HepG2 (cell line): ENCODE data around the gene FER1L5. TPM values are rescaled to one million over a fixed set of nuclear protein-coding genes. Genes with fewer than 3 reads are reported as not detected.

Source experiments
- ATAC-seq: fragments of 200-7000 bp; cut with Tn5 transposase; 3 replicates; pipeline ENCODE4 v1.9.1; 2020; ENCODE audit warnings: mild to moderate bottlenecking, moderate library complexity
- BruUV-seq: library from RNA; stranded (reverse); fragments of 400-500 nt; replicated peaks from 2 replicates; lab custom pipeline; 2021; lab: Mats Ljungman, UMichigan
- CTCF ChIA-PET: fragments of 300-600 bp; formaldehyde crosslinking; extraction: SDS; loops from one replicate; lab custom pipeline; 2021; ENCODE audit warnings: low total read pairs, inconsistent platforms, low intra/inter-chr PET ratio; lab: Yijun Ruan, JAX
- POLR2A ChIA-PET: fragments of 350-600 bp; sonication (Branson Sonifier 250); formaldehyde crosslinking; loops from one replicate; lab custom pipeline; 2020; ENCODE audit warnings: antibody characterized with exemption, inconsistent platforms; lab: Yijun Ruan, JAX
- DNase-seq: peaks from one replicate; pipeline ENCODE4 v3.0.0-alpha.2; 2015; ENCODE audit warnings: low spot score
- FAIRE-seq: peaks from 3 replicates; lab custom pipeline; 2011; peaks lifted over from hg19 to GRCh38; lab: Jason Lieb, UNC
- H2AFZ ChIP-seq: one replicate; pipeline ENCODE4 v1.6.1; 2011; ENCODE audit warnings: low read length, inconsistent platforms
- H3K27ac ChIP-seq: fragments of 300-600 bp; 3 replicates; pipeline ENCODE4 v1.8.0; 2011; ENCODE audit warnings: mixed run types, mild to moderate bottlenecking, mixed read lengths, low read length, inconsistent platforms; ENCODE audit not compliant: insufficient read depth; ENCODE audit errors: extremely low read length
- H3K27me3 ChIP-seq, 2 experiments: fragments of 200-600 bp in 1 of 2; 2 replicates in 1 of 2; 3 replicates in 1 of 2; pipeline versions ENCODE4 v1.6.0 to v1.8.0; 2011; ENCODE audit warnings: low read length in 2 of 2, mild to moderate bottlenecking in 2 of 2, moderate library complexity in 2 of 2, inconsistent platforms in 1 of 2; ENCODE audit not compliant: insufficient read depth in 2 of 2, control insufficient read depth in 1 of 2
- H3K36me3 ChIP-seq, 2 experiments: fragments of 200-600 bp in 1 of 2; replicated peaks in 1 of 2; 2 replicates in 1 of 2; 3 replicates in 1 of 2; pipeline versions ENCODE4 v1.5.1 to v1.8.0; 2011; ENCODE audit warnings: low read length in 2 of 2, inconsistent platforms in 1 of 2; ENCODE audit not compliant: insufficient read depth in 2 of 2, control insufficient read depth in 1 of 2
- H3K4me1 ChIP-seq: 2 replicates; pipeline ENCODE4 v1.5.1; 2012; ENCODE audit warnings: low read length, inconsistent platforms; ENCODE audit not compliant: insufficient read depth
- H3K4me2 ChIP-seq: 2 replicates; pipeline ENCODE4 v1.6.0; 2011; ENCODE audit warnings: low read depth, low read length, inconsistent platforms
- H3K4me3 ChIP-seq, 3 experiments: fragments of 200-600 bp in 1 of 3; sonication (generic), shearing (Covaris generic) in 1 of 3; replicated peaks in 1 of 3; 2 replicates each; pipeline ENCODE4 v1.5.1; 2011 to 2016; ENCODE audit warnings: low read length in 3 of 3, inconsistent platforms in 2 of 3, low read depth in 2 of 3, mild to moderate bottlenecking in 2 of 3, control low read depth in 1 of 3, mixed read lengths in 1 of 3; ENCODE audit not compliant: insufficient read depth in 1 of 3
- H3K79me2 ChIP-seq: one replicate; pipeline ENCODE4 v1.6.1; 2011; ENCODE audit warnings: low read length, inconsistent platforms; ENCODE audit not compliant: insufficient read depth
- H3K9ac ChIP-seq: 2 replicates; pipeline ENCODE4 v1.6.0; 2011; ENCODE audit warnings: mild to moderate bottlenecking, low read depth, low read length, inconsistent platforms; ENCODE audit not compliant: insufficient read depth
- H3K9me3 ChIP-seq: 2 replicates; pipeline ENCODE4 v1.5.1; 2012; ENCODE audit warnings: mild to moderate bottlenecking, low read length
- H4K20me1 ChIP-seq: 2 replicates; pipeline ENCODE4 v1.6.0; 2011; ENCODE audit warnings: inconsistent platforms, mild to moderate bottlenecking, low read length, moderate library complexity; ENCODE audit not compliant: insufficient read depth
- DPF2 ChIP-seq: sonication (generic); formaldehyde crosslinking; IDR thresholded peaks from 2 replicates; pipeline ENCODE4 v1.4.0; 2020; ENCODE audit warnings: mild to moderate bottlenecking, low read depth, missing genetic modification reagents, borderline replicate concordance
- FOXA3 ChIP-seq: IDR thresholded peaks from 2 replicates; pipeline ENCODE4 v1.6.1; 2016; ENCODE audit warnings: missing genetic modification reagents, missing compliant biosample characterization
- FOXK1 ChIP-seq: sonication (generic); formaldehyde crosslinking; IDR thresholded peaks from 2 replicates; pipeline ENCODE4 v1.4.0; 2020; ENCODE audit warnings: low read depth, missing genetic modification reagents, borderline replicate concordance
- KDM4B ChIP-seq: sonication (generic); formaldehyde crosslinking; IDR thresholded peaks from 2 replicates; pipeline ENCODE4 v1.4.0; 2020; ENCODE audit warnings: missing genetic modification reagents
- PAF1 ChIP-seq: IDR thresholded peaks from 2 replicates; pipeline ENCODE4 v1.6.1; 2016; ENCODE audit warnings: missing genetic modification reagents, missing compliant biosample characterization
- TMF1 ChIP-seq: sonication (generic); formaldehyde crosslinking; IDR thresholded peaks from 2 replicates; pipeline ENCODE4 v1.8.1; 2022; ENCODE audit warnings: low read depth, missing genetic modification reagents
- ZNF264 ChIP-seq: sonication (generic); formaldehyde crosslinking; IDR thresholded peaks from 2 replicates; pipeline ENCODE4 v1.4.0; 2020; ENCODE audit warnings: missing genetic modification reagents
- ZNF329 ChIP-seq: sonication (generic); formaldehyde crosslinking; IDR thresholded peaks from 2 replicates; pipeline ENCODE4 v1.9.0; 2021; ENCODE audit warnings: low read depth, mild to moderate bottlenecking, missing genetic modification reagents
- ZNF441 ChIP-seq: sonication (generic); formaldehyde crosslinking; IDR thresholded peaks from 2 replicates; pipeline ENCODE4 v1.7.0; 2021; ENCODE audit warnings: missing genetic modification reagents, borderline replicate concordance
- ZNF724P ChIP-seq: sonication (generic); formaldehyde crosslinking; IDR thresholded peaks from 2 replicates; pipeline ENCODE4 v1.8.0; 2022; ENCODE audit warnings: missing genetic modification reagents, borderline replicate concordance
- ZNF879 ChIP-seq: sonication (generic); formaldehyde crosslinking; IDR thresholded peaks from 2 replicates; pipeline ENCODE4 v1.8.1; 2023; ENCODE audit warnings: missing genetic modification reagents
- WGBS: methylation state at CpG from one replicate; pipeline ENCODE4 v1.1.6; 2017; ENCODE audit warnings: low lambda C conversion rate; 5-methylcytosine and 5-hydroxymethylcytosine counted together
- in situ Hi-C: cut with HindIII; loops from 2 replicates; pipeline ENCODE4 v1.10.0; 2017; ENCODE audit warnings: low pct_unique_long_range_greater_than_20kb; ENCODE audit not compliant: extremely low pct_ligation_motif_present
- intact Hi-C: fragments of 100-400 bp; cut with micrococcal nuclease; formaldehyde crosslinking; loops from one replicate; pipeline ENCODE4 v1.10.0; 2022; ENCODE audit not compliant: unreplicated experiment
- polyA plus RNA-seq, 8 experiments: library from polyadenylated mRNA; depleted of rRNA in 3 of 8; stranded (reverse) in 7 of 8; unstranded in 1 of 8; fragments of >200 nt; fragmentation: Illumina TruSeq in 4 of 8; extraction: Trizol in 4 of 8; gene quantifications; 2 replicates each; pipeline versions ENCODE4 v1.2.1 to v1.2.3, GENCODE V29; 2011 to 2016; ENCODE audit warnings: low read depth in 4 of 8, missing spikeins in 1 of 8, mixed read lengths in 1 of 8; ENCODE audit not compliant: insufficient read depth in 1 of 8
- total RNA-seq, 5 experiments: library from RNA; depleted of rRNA; stranded (reverse); fragments of >200 nt; fragmentation: Illumina TruSeq; extraction: Trizol; gene quantifications; 2 replicates each; pipeline ENCODE4 v1.2.3, GENCODE V29; 2016; ENCODE audit warnings: low read depth in 1 of 5
- TF ChIP-seq, protein P1 (sequence below): sonication (generic); formaldehyde crosslinking; IDR thresholded peaks from 2 replicates; pipeline ENCODE4 v1.5.0; 2020; ENCODE audit warnings: missing genetic modification reagents

Gene FER1L5
- total and polyA plus RNA-seq, 2 of the 13 experiments (the other 11 are each of a cell fraction or from before 2014, with no cell fraction given), result 0.02 to 0.08 TPM

DNA sequence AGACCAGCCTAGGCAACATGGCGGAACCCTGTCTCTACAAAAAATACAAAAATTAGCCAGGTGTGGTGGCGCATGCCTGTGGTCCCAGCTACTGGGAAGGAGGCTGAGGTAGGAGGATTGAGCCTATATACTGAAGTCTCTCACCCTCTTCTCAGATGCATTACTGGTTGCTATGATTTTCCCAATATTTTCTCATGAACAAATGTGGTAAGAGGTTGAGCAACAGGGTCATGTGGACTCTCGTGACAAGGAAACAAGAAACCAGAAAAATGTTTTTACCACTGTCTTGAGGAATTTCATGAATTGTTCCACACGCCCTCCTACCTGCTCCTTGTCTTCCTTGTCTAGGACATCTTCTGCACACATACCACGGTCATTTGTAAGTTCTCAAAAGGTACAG lies 84.9 kb downstream of the FER1L5 start:
- H3K27me3 ChIP-seq, result no peaks in the 10 kb centered on the region
- DNase-seq (no peak), ATAC-seq (no peak), FAIRE-seq (no peak)
- no peaks in the 10 kb centered on the region for H4K20me1 ChIP-seq
- no peak for TF ChIP-seq FOXA3 (CRISPR knock-in tag)
- no peak for TF ChIP-seq ZNF264 (CRISPR knock-in tag)
- TF ChIP-seq, protein P1, sequence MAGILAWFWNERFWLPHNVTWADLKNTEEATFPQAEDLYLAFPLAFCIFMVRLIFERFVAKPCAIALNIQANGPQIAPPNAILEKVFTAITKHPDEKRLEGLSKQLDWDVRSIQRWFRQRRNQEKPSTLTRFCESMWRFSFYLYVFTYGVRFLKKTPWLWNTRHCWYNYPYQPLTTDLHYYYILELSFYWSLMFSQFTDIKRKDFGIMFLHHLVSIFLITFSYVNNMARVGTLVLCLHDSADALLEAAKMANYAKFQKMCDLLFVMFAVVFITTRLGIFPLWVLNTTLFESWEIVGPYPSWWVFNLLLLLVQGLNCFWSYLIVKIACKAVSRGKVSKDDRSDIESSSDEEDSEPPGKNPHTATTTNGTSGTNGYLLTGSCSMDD (CRISPR knock-in tag), result no peak
- TF ChIP-seq FOXK1 (CRISPR knock-in tag), result no peak
- no peak for TF ChIP-seq ZNF724P (CRISPR knock-in tag)
- TF ChIP-seq KDM4B, result no peak
- no peak for TF ChIP-seq DPF2 (CRISPR knock-in tag)
- no peak for TF ChIP-seq ZNF441 (CRISPR knock-in tag)
- TF ChIP-seq TMF1 (CRISPR knock-in tag), result no peak
- no peak for TF ChIP-seq PAF1 (CRISPR knock-in tag)
- no peak for TF ChIP-seq ZNF879
- TF ChIP-seq ZNF329 (CRISPR knock-in tag), result no peak
- H3K4me2 ChIP-seq, result no peak overlapping the region
- no peaks in the 10 kb centered on the region for H3K4me1 ChIP-seq
- peaks cover 17 to 39% of the 10 kb centered on the region in 2 experiments for H3K36me3 ChIP-seq
- ChIA-PET POLR2A (no interaction called here), CTCF (no interaction called here)
- no peaks in the 10 kb centered on the region for H3K9me3 ChIP-seq
- H3K9ac ChIP-seq, result no peak overlapping the region
- 96% methylated on average over 5 of the region's 5 CpGs for WGBS
- no peaks in the 10 kb centered on the region for H3K79me2 ChIP-seq
- no peak overlapping the region for H2AFZ ChIP-seq
- in situ Hi-C loops (no loop called here), intact Hi-C loops (no loop called here)
- H3K27ac ChIP-seq, result no peak overlapping the region
- TSS peak; percentile 31 for BruUV-seq
- no peak overlapping the region for H3K4me3 ChIP-seq
